H1 (cell line): ENCODE data around the gene GLRX3. TPM values are rescaled to one million over a fixed set of nuclear protein-coding genes. Genes with fewer than 3 reads are reported as not detected.

Source experiments
- CTCF ChIA-PET: fragments of 300-600 bp; sonication (Branson Sonifier 250); formaldehyde crosslinking; loops from one replicate; lab custom pipeline; 2021; ENCODE audit not compliant: partially characterized antibody; lab: Charles Lee
- POLR2A ChIA-PET: fragments of 300-600 bp; sonication (Branson Sonifier 250); formaldehyde crosslinking; loops from one replicate; lab custom pipeline; 2021; ENCODE audit warnings: inconsistent platforms; ENCODE audit not compliant: partially characterized antibody; lab: Charles Lee
- DNase-seq, 2 experiments: peaks; one replicate each; pipeline versions ENCODE4 v3.0.0 to v3.0.0-alpha.2; 2010 to 2022; ENCODE audit warnings: low spot score in 2 of 2, low read depth in 1 of 2, mixed read lengths in 1 of 2
- FAIRE-seq: peaks from 2 replicates; lab custom pipeline; 2011; peaks lifted over from hg19 to GRCh38; lab: Jason Lieb, UNC
- H2AFZ ChIP-seq: 2 replicates; pipeline ENCODE4 v1.8.1; 2012; ENCODE audit warnings: low read length, inconsistent platforms
- H2AK5ac ChIP-seq: 2 replicates; pipeline ENCODE4 v1.6.1; 2013; ENCODE audit warnings: low read depth, low read length
- H2BK120ac ChIP-seq: replicated peaks from 2 replicates; pipeline ENCODE3; 2013; ENCODE audit warnings: low read depth, low read length, inconsistent platforms
- H2BK12ac ChIP-seq: 2 replicates; pipeline ENCODE4 v1.6.1; 2013; ENCODE audit warnings: low read depth, low read length
- H2BK15ac ChIP-seq: 2 replicates; pipeline ENCODE4 v1.6.1; 2013; ENCODE audit warnings: low read length
- H2BK20ac ChIP-seq: 2 replicates; pipeline ENCODE4 v1.6.1; 2013; ENCODE audit warnings: low read length
- H2BK5ac ChIP-seq: 2 replicates; pipeline ENCODE4 v1.6.1; 2013; ENCODE audit warnings: low read depth, low read length
- H3K14ac ChIP-seq: 2 replicates; pipeline ENCODE4 v1.6.1; 2013; ENCODE audit warnings: inconsistent platforms; ENCODE audit not compliant: insufficient read length
- H3K18ac ChIP-seq: 2 replicates; pipeline ENCODE4 v1.6.1; 2013; ENCODE audit warnings: low read length; ENCODE audit errors: extremely low read depth
- H3K23ac ChIP-seq: 2 replicates; pipeline ENCODE4 v1.6.1; 2013; ENCODE audit warnings: inconsistent platforms; ENCODE audit not compliant: insufficient read length
- H3K23me2 ChIP-seq: 2 replicates; pipeline ENCODE4 v1.6.1; 2013; ENCODE audit warnings: low read depth, low read length
- H3K27ac ChIP-seq: 2 replicates; pipeline ENCODE4 v1.6.1; 2011; ENCODE audit warnings: low read depth, low read length, inconsistent platforms
- H3K27me3 ChIP-seq, 4 experiments: replicated peaks in 1 of 4; 1 replicate in 1 of 4; 2 replicates in 3 of 4; pipeline versions ENCODE4 v1.6.1 to v1.8.1; 2011 to 2013; ENCODE audit warnings: low read length in 3 of 4, mild to moderate bottlenecking in 3 of 4, inconsistent platforms in 2 of 4, mixed read lengths in 2 of 4, moderate library complexity in 1 of 4; ENCODE audit not compliant: control insufficient read depth in 3 of 4, insufficient read depth in 3 of 4; ENCODE audit errors: extremely low read depth in 1 of 4
- H3K36me3 ChIP-seq, 4 experiments: 2 replicates each; pipeline versions ENCODE4 v1.6.1 to v1.8.1; 2011 to 2013; ENCODE audit warnings: mild to moderate bottlenecking in 4 of 4, low read length in 3 of 4, moderate library complexity in 2 of 4, control low read depth in 1 of 4, inconsistent platforms in 1 of 4; ENCODE audit not compliant: insufficient read depth in 4 of 4, control insufficient read depth in 2 of 4
- H3K4ac ChIP-seq: replicated peaks from 2 replicates; pipeline ENCODE3; 2013; ENCODE audit warnings: low read length, low read depth, mixed read lengths, inconsistent platforms; ENCODE audit not compliant: insufficient read length
- H3K4me1 ChIP-seq, 4 experiments: replicated peaks in 1 of 4; 1 replicate in 1 of 4; 2 replicates in 3 of 4; pipeline versions ENCODE4 v1.6.1 to v1.8.1; 2011 to 2013; ENCODE audit warnings: low read length in 3 of 4, inconsistent platforms in 2 of 4, mixed read lengths in 1 of 4; ENCODE audit not compliant: insufficient read depth in 4 of 4, control insufficient read depth in 3 of 4
- H3K4me2 ChIP-seq, 2 experiments: 2 replicates each; pipeline versions ENCODE4 v1.6.1 to v1.8.1; 2011 to 2013; ENCODE audit warnings: low read depth in 2 of 2, low read length in 2 of 2, control low read depth in 1 of 2, inconsistent platforms in 1 of 2, mild to moderate bottlenecking in 1 of 2; ENCODE audit not compliant: insufficient read depth in 1 of 2
- H3K4me3 ChIP-seq, 4 experiments: fragments of 200-600, 300-600 bp in 1 of 4; sonication (generic), shearing (Covaris generic), sonication (Bioruptor Twin) in 1 of 4; 2 replicates each; pipeline versions ENCODE4 v1.5.1 to v1.8.1; 2011 to 2016; ENCODE audit warnings: low read length in 4 of 4, low read depth in 3 of 4, control low read depth in 2 of 4, inconsistent platforms in 2 of 4, mild to moderate bottlenecking in 2 of 4, mixed read lengths in 1 of 4, moderate library complexity in 1 of 4; ENCODE audit not compliant: insufficient read depth in 2 of 4; ENCODE audit errors: extremely low read depth in 1 of 4
- H3K56ac ChIP-seq: replicated peaks from 2 replicates; pipeline ENCODE3; 2013; ENCODE audit warnings: low read depth, mild to moderate bottlenecking, mixed read lengths, low read length, inconsistent platforms; ENCODE audit not compliant: insufficient read length
- H3K79me1 ChIP-seq: 2 replicates; pipeline ENCODE4 v1.6.1; 2013; ENCODE audit warnings: low read depth, low read length, control low read depth
- H3K79me2 ChIP-seq, 2 experiments: 2 replicates each; pipeline versions ENCODE4 v1.6.1 to v1.8.1; 2012 to 2013; ENCODE audit warnings: low read length in 2 of 2, mild to moderate bottlenecking in 2 of 2, inconsistent platforms in 1 of 2; ENCODE audit not compliant: insufficient read depth in 2 of 2, control insufficient read depth in 1 of 2
- H3K9ac ChIP-seq, 4 experiments: replicated peaks in 1 of 4; 1 replicate in 1 of 4; 2 replicates in 3 of 4; pipeline versions ENCODE4 v1.6.1 to v1.8.1; 2011 to 2013; ENCODE audit warnings: low read depth in 3 of 4, low read length in 3 of 4, control low read depth in 2 of 4, mild to moderate bottlenecking in 2 of 4, moderate library complexity in 2 of 4, inconsistent platforms in 1 of 4; ENCODE audit errors: extremely low read depth in 1 of 4
- H3K9me3 ChIP-seq, 2 experiments: 2 replicates each; pipeline versions ENCODE4 v1.6.1 to v1.8.1; 2012 to 2013; ENCODE audit warnings: mild to moderate bottlenecking in 2 of 2, moderate library complexity in 2 of 2, control low read depth in 1 of 2, inconsistent platforms in 1 of 2, low read depth in 1 of 2, low read length in 1 of 2, mixed read lengths in 1 of 2; ENCODE audit not compliant: insufficient read depth in 2 of 2
- H4K20me1 ChIP-seq, 2 experiments: replicated peaks in 1 of 2; 2 replicates each; pipeline versions ENCODE3 to v1.8.1; 2011 to 2013; ENCODE audit warnings: inconsistent platforms in 2 of 2, low read length in 2 of 2, mild to moderate bottlenecking in 1 of 2; ENCODE audit not compliant: insufficient read depth in 2 of 2, control insufficient read depth in 1 of 2
- H4K5ac ChIP-seq: 2 replicates; pipeline ENCODE4 v1.6.1; 2013; ENCODE audit warnings: low read length, low read depth, mixed read lengths, inconsistent platforms; ENCODE audit not compliant: insufficient read length
- H4K8ac ChIP-seq: 2 replicates; pipeline ENCODE4 v1.8.0; 2013; ENCODE audit warnings: mild to moderate bottlenecking, moderate library complexity, low read length, inconsistent platforms; ENCODE audit not compliant: insufficient read depth; ENCODE audit errors: extremely low read depth
- H4K91ac ChIP-seq: replicated peaks from 2 replicates; pipeline ENCODE3; 2013; ENCODE audit warnings: low read length, mixed read lengths, inconsistent platforms; ENCODE audit not compliant: insufficient read length
- CEBPB ChIP-seq: IDR thresholded peaks from 2 replicates; pipeline ENCODE4 v1.6.1; 2012; ENCODE audit warnings: low read depth, low read length
- CHD1 ChIP-seq: IDR thresholded peaks from 2 replicates; pipeline ENCODE4 v1.6.1; 2012; ENCODE audit warnings: low read depth, low read length, improper control_type of control experiment
- JUND ChIP-seq: IDR thresholded peaks from 2 replicates; pipeline ENCODE4 v1.6.1; 2011; ENCODE audit warnings: mild to moderate bottlenecking, improper control_type of control experiment, low read length
- POLR2A ChIP-seq, 2 experiments: IDR thresholded peaks; 1 replicate in 1 of 2; 2 replicates in 1 of 2; pipeline ENCODE4 v1.6.1; 2011; ENCODE audit warnings: low read depth in 2 of 2, low read length in 2 of 2, mild to moderate bottlenecking in 2 of 2; ENCODE audit errors: control extremely low read depth in 1 of 2
- TAF7 ChIP-seq: optimal IDR thresholded peaks from 2 replicates; pipeline ENCODE3; 2011; ENCODE audit warnings: low read depth, mild to moderate bottlenecking, inconsistent platforms, low read length, moderate library complexity, borderline replicate concordance
- TCF12 ChIP-seq: IDR thresholded peaks from 2 replicates; pipeline ENCODE4 v1.6.1; 2011; ENCODE audit warnings: low read depth, mild to moderate bottlenecking, low read length
- WGBS, 2 experiments: shearing (Covaris generic) in 1 of 2; methylation state at CpG; one replicate each; pipeline versions ENCODE4 v1.1.6 to v1.1.7; 2013 to 2015; ENCODE audit warnings: low lambda C conversion rate in 2 of 2, mixed read lengths in 2 of 2, inconsistent platforms in 1 of 2, low coverage in 1 of 2, missing lambda C conversion rate in 1 of 2; ENCODE audit not compliant: insufficient replicate concordance in 2 of 2, insufficient coverage in 1 of 2, insufficient read length in 1 of 2; ENCODE audit errors: extremely low coverage in 1 of 2, missing lambda C conversion rate in 1 of 2; 5-methylcytosine and 5-hydroxymethylcytosine counted together
- polyA plus RNA-seq, 7 experiments: library from polyadenylated mRNA; depleted of rRNA in 3 of 7; stranded (reverse) in 5 of 7; unstranded in 2 of 7; fragments of >200 nt in 5 of 7; fragments of 200-250 nt in 2 of 7; gene quantifications; 1 replicate in 5 of 7; 2 replicates in 1 of 7; 4 replicates in 1 of 7; pipeline versions ENCODE4 v1.2.1 to v1.2.3, GENCODE V29; 2011 to 2013; ENCODE audit warnings: missing spikeins in 2 of 7, mixed read lengths in 2 of 7
- total RNA-seq: library from RNA; stranded (reverse); fragmentation: NEBNext Ultra II Directional; extraction: Animal tissue kit (Norgen Biotek cat#: 25700); gene quantifications from 2 replicates; pipeline ENCODE4 v1.2.1, GENCODE V29; 2021

GLRX3 gene
- total and polyA plus RNA-seq, 2 of the 8 experiments (the other 6 are each of a cell fraction or from before 2014, with no cell fraction given), result 59.9 to 157 TPM

DNA sequence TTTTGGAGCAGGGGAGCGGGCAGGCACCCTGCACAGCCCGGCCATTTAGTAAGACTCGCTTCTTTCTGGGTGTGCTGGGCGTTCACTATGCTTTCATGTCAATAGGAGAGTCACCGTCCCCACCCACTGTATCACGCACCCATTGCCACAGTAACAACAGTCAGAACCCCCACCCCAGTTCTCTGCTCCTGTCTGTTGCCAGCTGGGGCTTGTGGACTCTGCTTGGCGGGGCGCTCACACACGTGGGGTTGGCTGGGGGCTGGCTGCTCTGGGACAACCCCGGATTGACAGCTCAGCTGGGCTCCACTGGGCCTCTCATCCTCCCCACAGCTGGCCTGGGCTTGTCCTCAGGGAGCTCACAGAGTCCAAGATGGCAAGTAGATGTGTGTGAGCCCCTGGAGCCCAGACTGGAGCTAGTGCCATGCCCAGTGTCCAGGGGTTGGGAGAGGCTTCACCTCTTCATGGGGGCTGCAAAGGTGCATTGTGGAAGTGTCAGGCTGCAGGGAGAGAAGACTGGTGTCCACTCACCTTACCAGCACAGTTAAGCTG lies 59.6 kb downstream of the GLRX3 start:
- no peak overlapping the region for H3K18ac ChIP-seq
- no peak overlapping the region for H4K5ac ChIP-seq
- WGBS, 2 experiments, result 76% methylated on average over 10 of the region's 10 CpGs; no CpG with 5 or more reads in 1 of the 2 experiments
- no peaks in the 10 kb centered on the region for H3K23me2 ChIP-seq
- H4K20me1 ChIP-seq, result peaks cover 0 to 4% of the 10 kb centered on the region in 2 experiments
- no peak overlapping the region for H3K4me2 ChIP-seq
- no peak overlapping the region for H4K8ac ChIP-seq
- no peak overlapping the region for H2BK15ac ChIP-seq
- CTCF ChIA-PET, result interaction anchor here (1.1 to 1.8 kb wide), 2 partner anchors 141 to 151 kb away, joined by 3 to 5 read pairs; no protein-coding TSS in a partner anchor
- H2BK12ac ChIP-seq, result no peak overlapping the region
- no peak overlapping the region for H2AFZ ChIP-seq
- H3K56ac ChIP-seq, result no peak overlapping the region
- peaks cover 0 to 4% (median 3%) of the 10 kb centered on the region in 4 experiments; a peak in 2 of 7 replicates for H3K4me1 ChIP-seq
- no peak overlapping the region for H2AK5ac ChIP-seq
- no peak overlapping the region for H2BK120ac ChIP-seq
- no peaks in the 10 kb centered on the region for H3K27me3 ChIP-seq
- no peak for DNase-seq
- no peak overlapping the region for H3K4me3 ChIP-seq
- H3K9me3 ChIP-seq, result no peaks in the 10 kb centered on the region
- no peak overlapping the region for H3K14ac ChIP-seq
- H2BK20ac ChIP-seq, result no peak overlapping the region
- no peak overlapping the region for H3K23ac ChIP-seq
- H4K91ac ChIP-seq, result no peak overlapping the region
- FAIRE-seq, result no peak
- H3K9ac ChIP-seq, result no peak overlapping the region
- no peaks in the 10 kb centered on the region; a peak in 1 of 8 replicates for H3K36me3 ChIP-seq
- no peak overlapping the region for H2BK5ac ChIP-seq
- H3K27ac ChIP-seq, result no peak overlapping the region
- H3K79me2 ChIP-seq, result no peaks in the 10 kb centered on the region
- no peak overlapping the region for H3K4ac ChIP-seq
- POLR2A ChIA-PET, result no interaction called here
- H3K79me1 ChIP-seq, result no peaks in the 10 kb centered on the region
- TF ChIP-seq CHD1 (no peak), TAF7 (no peak), TCF12 (no peak), POLR2A (IDR thresholded peaks at IDR 0.05; ENCODE audit: control extremely low read depth in 1 of 2, low read depth in 2 of 2, low read length in 2 of 2) (no peak), CEBPB (no peak), JUND (no peak)
